OCI-LY3 (cell line): ENCODE measurements around the gene ZPBP2.

ENCODE experiments used
- H2AFZ ChIP-seq: fragments of 200-600, 300-600 bp; shearing (Covaris generic); 2 replicates; pipeline ENCODE4 v1.6.0; 2014; ENCODE audit warnings: antibody characterized with exemption, low read depth, low read length
- H3K27ac ChIP-seq: fragments of 200-600, 300-600 bp; sonication (generic); 2 replicates; pipeline ENCODE4 v1.5.1; 2014; ENCODE audit warnings: mild to moderate bottlenecking, low read length, moderate library complexity, mixed read lengths
- H3K27me3 ChIP-seq: fragments of 200-600, 300-600 bp; sonication (generic); 2 replicates; pipeline ENCODE4 v1.6.1; 2014; ENCODE audit warnings: low read depth, low read length, mixed read lengths
- H3K36me3 ChIP-seq: fragments of 200-600, 300-600 bp; sonication (generic); replicated peaks from 2 replicates; pipeline ENCODE3; 2014; ENCODE audit warnings: low read depth, low read length, mixed read lengths
- H3K4me1 ChIP-seq: fragments of 300-600, 200-600 bp; sonication (generic); 2 replicates; pipeline ENCODE4 v1.6.1; 2014; ENCODE audit warnings: low read length, mixed read lengths
- H3K4me2 ChIP-seq: fragments of 200-600, 300-600 bp; sonication (generic); 2 replicates; pipeline ENCODE4 v1.6.1; 2014; ENCODE audit warnings: low read length, mixed read lengths
- H3K4me3 ChIP-seq: fragments of 300-600, 200-600 bp; sonication (generic); 2 replicates; pipeline ENCODE4 v1.5.1; 2014; ENCODE audit warnings: antibody characterized with exemption, mild to moderate bottlenecking, low read length, moderate library complexity
- H3K79me2 ChIP-seq: fragments of 300-600, 200-600 bp; shearing (Covaris generic); 2 replicates; pipeline ENCODE4 v1.6.1; 2014; ENCODE audit warnings: mild to moderate bottlenecking, low read length, mixed read lengths
- H3K9ac ChIP-seq: fragments of 300-600, 200-600 bp; shearing (Covaris generic); 2 replicates; pipeline ENCODE4 v1.6.0; 2014; ENCODE audit warnings: mild to moderate bottlenecking, low read length, moderate library complexity
- H3K9me3 ChIP-seq: fragments of 200-600, 300-600 bp; shearing (Covaris generic); 2 replicates; pipeline ENCODE4 v1.6.1; 2014; ENCODE audit warnings: low read length, mixed read lengths; ENCODE audit not compliant: insufficient read depth
- H4K20me1 ChIP-seq: fragments of 200-600, 300-600 bp; sonication (generic); 2 replicates; pipeline ENCODE4 v1.6.1; 2016; ENCODE audit warnings: low read length, mixed read lengths; ENCODE audit not compliant: insufficient read depth
- EZH2phosphoT487 ChIP-seq: fragments of 200-600 bp; shearing (Covaris generic); IDR thresholded peaks from 2 replicates; pipeline ENCODE4 v1.6.1; 2018; ENCODE audit warnings: antibody characterized with exemption, mixed run types, low read depth
- TF ChIP-seq, protein P1 (sequence below): fragments of 200-600, 300-600 bp; sonication (generic); IDR thresholded peaks from 2 replicates; pipeline ENCODE4 v1.5.1; 2014; ENCODE audit warnings: antibody characterized with exemption, low read length, low read depth

ZPBP2 gene

DNA sequence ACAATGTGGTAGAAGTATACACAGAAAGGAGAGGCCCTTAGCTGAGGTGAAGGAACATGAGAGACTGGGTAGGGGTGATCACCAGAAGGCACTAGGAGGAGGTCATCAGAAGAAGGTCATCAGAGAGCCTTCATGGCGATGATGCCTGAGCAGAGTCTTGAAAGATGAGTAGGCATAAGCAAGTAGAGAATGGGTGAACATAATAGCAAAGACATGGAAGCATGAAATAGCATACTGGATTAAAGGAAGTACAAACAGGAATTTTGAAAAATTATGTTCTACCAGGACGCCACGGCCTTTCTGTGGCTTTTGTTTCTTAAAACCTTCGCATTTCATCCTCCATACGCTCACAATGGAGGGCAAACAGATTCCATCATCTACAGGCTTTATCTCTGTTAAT is 6.8 kb upstream of the ZPBP2 start:
- Histone ChIP-seq H3K9ac (peak overlapping the region; percentile 97), H3K9me3 (no peaks in the 10 kb centered on the region), H3K79me2 (peaks cover 90% of the 10 kb centered on the region), H3K36me3 (peaks cover 20% of the 10 kb centered on the region), H3K27me3 (no peaks in the 10 kb centered on the region), H3K4me2 (peak overlapping the region; percentile 89), H3K4me1 (peaks cover 32% of the 10 kb centered on the region), H3K27ac (peak overlapping the region; percentile 98), H4K20me1 (peaks cover 44% of the 10 kb centered on the region), H2AFZ (no peak overlapping the region), H3K4me3 (peak overlapping the region; percentile 85)
- no peak for TF ChIP-seq EZH2phosphoT487
- TF ChIP-seq, protein P1, sequence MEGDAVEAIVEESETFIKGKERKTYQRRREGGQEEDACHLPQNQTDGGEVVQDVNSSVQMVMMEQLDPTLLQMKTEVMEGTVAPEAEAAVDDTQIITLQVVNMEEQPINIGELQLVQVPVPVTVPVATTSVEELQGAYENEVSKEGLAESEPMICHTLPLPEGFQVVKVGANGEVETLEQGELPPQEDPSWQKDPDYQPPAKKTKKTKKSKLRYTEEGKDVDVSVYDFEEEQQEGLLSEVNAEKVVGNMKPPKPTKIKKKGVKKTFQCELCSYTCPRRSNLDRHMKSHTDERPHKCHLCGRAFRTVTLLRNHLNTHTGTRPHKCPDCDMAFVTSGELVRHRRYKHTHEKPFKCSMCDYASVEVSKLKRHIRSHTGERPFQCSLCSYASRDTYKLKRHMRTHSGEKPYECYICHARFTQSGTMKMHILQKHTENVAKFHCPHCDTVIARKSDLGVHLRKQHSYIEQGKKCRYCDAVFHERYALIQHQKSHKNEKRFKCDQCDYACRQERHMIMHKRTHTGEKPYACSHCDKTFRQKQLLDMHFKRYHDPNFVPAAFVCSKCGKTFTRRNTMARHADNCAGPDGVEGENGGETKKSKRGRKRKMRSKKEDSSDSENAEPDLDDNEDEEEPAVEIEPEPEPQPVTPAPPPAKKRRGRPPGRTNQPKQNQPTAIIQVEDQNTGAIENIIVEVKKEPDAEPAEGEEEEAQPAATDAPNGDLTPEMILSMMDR: no peak

DNA sequence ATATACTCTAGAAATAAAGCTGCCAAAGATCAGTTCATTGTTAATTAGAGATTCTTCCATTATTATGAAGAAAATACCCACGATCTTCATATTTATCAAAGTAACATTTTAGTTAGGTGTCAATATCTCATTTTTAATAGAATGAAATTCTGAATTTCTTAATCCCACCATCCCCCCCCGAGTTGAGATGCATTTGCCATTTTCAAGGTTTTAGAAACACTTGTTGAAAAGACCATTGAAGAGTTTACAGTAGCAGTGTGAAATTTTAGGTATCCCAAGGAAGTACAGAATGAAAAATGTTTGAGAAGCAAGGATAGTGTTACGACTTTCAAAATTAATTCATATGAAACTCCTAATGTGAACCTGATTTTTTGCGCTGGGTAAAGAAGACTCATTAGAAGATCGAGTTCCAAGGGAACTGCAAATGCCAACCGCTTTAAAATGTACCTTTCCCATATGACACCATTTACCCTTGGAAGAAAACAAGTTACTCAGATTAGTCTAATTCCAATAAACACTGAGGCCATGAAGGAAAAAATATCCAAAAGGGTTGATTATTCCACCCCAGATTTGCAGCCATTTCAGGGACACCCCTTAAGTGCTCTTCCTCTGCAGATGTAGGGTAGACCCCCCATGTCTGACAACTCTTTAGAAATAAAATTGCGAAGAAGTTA is 4.6 kb upstream of the ZPBP2 start:
- Histone ChIP-seq H3K4me3 (peak overlapping the region; percentile 85), H3K9ac (peak overlapping the region; percentile 97), H3K27ac (peak overlapping the region; percentile 98), H3K36me3 (peaks cover 15% of the 10 kb centered on the region), H3K9me3 (no peaks in the 10 kb centered on the region), H2AFZ (no peak overlapping the region), H3K27me3 (no peaks in the 10 kb centered on the region), H3K4me1 (peaks cover 53% of the 10 kb centered on the region), H4K20me1 (peaks cover 26% of the 10 kb centered on the region), H3K4me2 (peak overlapping the region; percentile 89), H3K79me2 (peaks cover 69% of the 10 kb centered on the region)
- TF ChIP-seq EZH2phosphoT487: no peak
- TF ChIP-seq, protein P1: no peak

DNA sequence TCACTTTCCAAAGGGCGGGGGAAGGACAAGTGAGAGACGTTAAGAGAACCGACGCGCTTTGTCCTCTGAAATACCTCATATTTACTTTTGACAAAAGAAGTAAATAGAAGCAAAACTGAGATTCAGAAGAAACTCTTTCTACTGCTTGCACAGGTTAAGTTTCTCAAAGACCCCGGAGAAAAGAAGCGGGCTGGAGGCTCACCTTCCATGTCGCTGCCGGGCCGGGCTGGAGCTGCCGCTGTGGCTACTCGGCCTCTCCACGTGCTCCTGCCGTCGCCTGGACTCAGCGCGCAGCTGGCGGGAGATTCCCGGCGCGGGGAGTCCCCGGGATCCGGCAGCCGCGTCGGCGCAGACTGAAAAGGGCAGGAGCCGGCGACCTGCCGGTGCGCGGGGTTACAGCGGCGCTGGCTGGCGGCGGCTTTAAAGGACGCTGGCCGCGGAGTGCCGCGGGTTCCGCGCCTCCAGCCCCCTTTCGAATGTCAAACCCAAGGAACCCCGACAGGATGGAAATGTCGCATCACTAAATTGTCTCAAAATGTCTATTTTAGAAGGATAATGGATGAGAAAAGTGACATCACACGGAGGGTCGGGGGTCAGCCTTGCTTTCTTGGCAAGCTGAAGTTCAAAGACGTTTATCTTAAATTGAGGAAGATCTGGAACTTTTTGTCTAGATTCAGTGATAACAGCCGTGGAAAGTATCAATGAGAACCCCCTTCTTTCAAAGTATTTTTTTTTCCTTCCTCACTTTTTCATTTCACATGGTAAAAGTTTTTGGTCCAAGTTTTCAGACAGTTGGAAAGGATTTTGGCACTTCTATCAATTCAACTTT is 3.9 kb upstream of the ZPBP2 start, which contains the start of gene IKZF3:
IKZF3 (minus strand) TSS at position 395 of the 829 bp plus-strand sequence; CDS start at position 209, 186 bp downstream.
- Histone ChIP-seq H3K9me3 (no peaks in the 10 kb centered on the region), H3K27ac (peak within 1 kb of the TSS; percentile 98), H3K4me1 (peaks cover 60% of the 10 kb centered on the region), H3K9ac (peak within 1 kb of the TSS; percentile 97), H2AFZ (0 out of 2 replicates have a peak within 1 kb of the TSS, but pooled peaks have one; percentile 34), H3K36me3 (peaks cover 15% of the 10 kb centered on the region), H4K20me1 (peaks cover 22% of the 10 kb centered on the region), H3K4me2 (peak within 1 kb of the TSS; percentile 89), H3K79me2 (peaks cover 62% of the 10 kb centered on the region), H3K4me3 (peak within 1 kb of the TSS; percentile 85), H3K27me3 (no peaks in the 10 kb centered on the region)
- TF ChIP-seq, protein P1: peak; percentile 67
- no peak for TF ChIP-seq EZH2phosphoT487
